ENCODE measurements around the gene HOXC6. TPM values are rescaled to one million over a fixed set of nuclear protein-coding genes. Genes with fewer than 3 reads are reported as not detected.

HOXC6 gene
- 2.9 and 3.5 TPM in 2 replicates for total RNA-seq

GRCh38 chr12:54028314-54029201, at the start of gene HOXC6:
TSS of gene HOXC6 (plus strand) at chr12:54028440. CDS start at chr12:54028522, 82 bp downstream.

GRCh38 chr12:53984901-53985691, 43.1 kb upstream of the HOXC6 start, which contains the start of gene HOXC10:
TSS of gene HOXC10 (plus strand) at chr12:53985146. CDS start at chr12:53985260, 114 bp downstream.

GRCh38 chr12:54000116-54001114, 27.8 kb upstream of the HOXC6 start, which contains the start of gene HOXC9:
TSS of gene HOXC9 (plus strand) at chr12:54000161. CDS start at chr12:54000189, 28 bp downstream.

GRCh38 chr12:54032627-54033100, 4.4 kb downstream of the HOXC6 start, which contains the start of gene HOXC5:
TSS of gene HOXC5 (plus strand) at chr12:54033050. CDS start at chr12:54033123, 73 bp downstream.

GRCh38 chr12:54053751-54054741, 25.8 kb downstream of the HOXC6 start, which contains the start of gene HOXC4:
TSS of gene HOXC4 (plus strand) at chr12:54053835. CDS start at chr12:54053923, 88 bp downstream.

Other genes with a start within 250 kb of the HOXC6 start
- not detected in 2 replicates for gene HOXC13, start 89.6 kb upstream of the HOXC6 start, total RNA-seq
- not detected in 2 replicates for gene HOXC12, start 73.5 kb upstream of the HOXC6 start, total RNA-seq
- gene HOXC11, start 55.3 kb upstream of the HOXC6 start, total RNA-seq: not detected in 2 replicates
- gene HOTAIR, start 53.5 kb upstream of the HOXC6 start, total RNA-seq: 0.12 TPM in 1 of 2 replicates, not detected in the other
- gene HOXC10, start 43.3 kb upstream of the HOXC6 start, total RNA-seq: not detected in 2 replicates
- gene HOXC9, start 28.3 kb upstream of the HOXC6 start, total RNA-seq: 1.3 and 3.6 TPM in 2 replicates
- 0.60 and 3.7 TPM in 2 replicates for gene HOXC8, start 19.5 kb upstream of the HOXC6 start, total RNA-seq
- gene HOXC5, start 4.6 kb downstream of the HOXC6 start, total RNA-seq: 5.1 TPM in 1 of 2 replicates, not detected in the other
- 0.82 and 3.5 TPM in 2 replicates for gene HOXC4, start 25.4 kb downstream of the HOXC6 start, total RNA-seq
- gene SMUG1, start 160.5 kb downstream of the HOXC6 start, total RNA-seq: 24.3 and 34.7 TPM in 2 replicates

All from pericardium fibroblast (primary cell).